SK-N-SH treated with all-trans-retinoic acid at 6 μM for 48 hours (cell line): Measurements from ENCODE around the gene CHST7.
A peak's percentile ranks its signal among the peaks of the same experiment; 100 is the strongest.

Experiments used
- ATAC-seq: fragments of 200-7000 bp; cut with Tn5 transposase; 3 replicates; pipeline ENCODE4 v1.9.1; 2020; ENCODE audit warnings: mild to moderate bottlenecking, moderate library complexity
- ARNTL ChIP-seq: fragments of 450-650 bp; formaldehyde crosslinking; IDR thresholded peaks from 2 replicates; pipeline ENCODE4 v1.5.0; 2020; ENCODE audit warnings: low read depth, mild to moderate bottlenecking, moderate library complexity, borderline replicate concordance
- BACH2 ChIP-seq: fragments of 250-450 bp; sonication (Bioruptor Pico); IDR thresholded peaks from 2 replicates; pipeline ENCODE4 v1.9.0; 2021; ENCODE audit warnings: mild to moderate bottlenecking, borderline replicate concordance
- CSDC2 ChIP-seq: fragments of 250-450 bp; sonication (Bioruptor Pico); IDR thresholded peaks from 2 replicates; pipeline ENCODE4 v1.5.0; 2020; ENCODE audit warnings: mild to moderate bottlenecking, moderate library complexity
- ESRRG ChIP-seq: fragments of 250-450 bp; sonication (Bioruptor Pico); IDR thresholded peaks from 2 replicates; pipeline ENCODE4 v1.6.1; 2021; ENCODE audit warnings: mild to moderate bottlenecking
- GLIS3 ChIP-seq: fragments of 250-450 bp; sonication (Bioruptor Pico); IDR thresholded peaks from 2 replicates; pipeline ENCODE4 v1.5.0; 2020; ENCODE audit warnings: mild to moderate bottlenecking, moderate library complexity
- ISL1 ChIP-seq: fragments of 250-450 bp; sonication (Bioruptor Pico); IDR thresholded peaks from 2 replicates; pipeline ENCODE4 v2.1.2; 2022; ENCODE audit warnings: mild to moderate bottlenecking, moderate library complexity
- OSR1 ChIP-seq: fragments of 250-450 bp; sonication (Bioruptor Pico); IDR thresholded peaks from 2 replicates; pipeline ENCODE4 v1.8.0; 2022; ENCODE audit warnings: moderate library complexity, mild to moderate bottlenecking, inconsistent platforms
- PPARA ChIP-seq: fragments of 250-450 bp; sonication (Bioruptor Pico); IDR thresholded peaks from 2 replicates; pipeline ENCODE4 v1.5.0; 2020; ENCODE audit warnings: mild to moderate bottlenecking, borderline replicate concordance
- TCF4 ChIP-seq: fragments of 250-450 bp; sonication (Bioruptor Pico); IDR thresholded peaks from 2 replicates; pipeline ENCODE4 v1.8.0; 2021; ENCODE audit warnings: mild to moderate bottlenecking, moderate library complexity, borderline replicate concordance
- TOX ChIP-seq: fragments of 250-450 bp; sonication (Bioruptor Pico); IDR thresholded peaks from 2 replicates; pipeline ENCODE4 v1.8.0; 2021; ENCODE audit warnings: mild to moderate bottlenecking, moderate library complexity, borderline replicate concordance
- ZC3H10 ChIP-seq: fragments of 250-450 bp; sonication (Bioruptor Pico); IDR thresholded peaks from 2 replicates; pipeline ENCODE4 v1.5.1; 2021; ENCODE audit warnings: mild to moderate bottlenecking, moderate library complexity
- ZFP3 ChIP-seq: fragments of 250-450 bp; sonication (Bioruptor Pico); IDR thresholded peaks from 2 replicates; pipeline ENCODE4 v1.5.0; 2020; ENCODE audit warnings: mild to moderate bottlenecking, moderate library complexity
- ZFP30 ChIP-seq: fragments of 450-650 bp; formaldehyde crosslinking; IDR thresholded peaks from 2 replicates; pipeline ENCODE4 v1.5.0; 2022; ENCODE audit warnings: mild to moderate bottlenecking, moderate library complexity
- ZNF565 ChIP-seq: fragments of 450-650 bp; formaldehyde crosslinking; conservative IDR thresholded peaks from 2 replicates; pipeline ENCODE4 v1.5.0; 2020; ENCODE audit warnings: low read depth, mild to moderate bottlenecking, moderate library complexity
- ZNF8 ChIP-seq: fragments of 450-650 bp; formaldehyde crosslinking; IDR thresholded peaks from 2 replicates; pipeline ENCODE4 v1.5.0; 2020; ENCODE audit warnings: mild to moderate bottlenecking, moderate library complexity
- TF ChIP-seq, protein P1 (sequence below): fragments of 250-450 bp; sonication (Bioruptor Pico); IDR thresholded peaks from 2 replicates; pipeline ENCODE4 v1.5.0; 2020; ENCODE audit warnings: mild to moderate bottlenecking, moderate library complexity
- TF ChIP-seq, protein P2 (sequence below): fragments of 250-450 bp; sonication (Bioruptor Pico); IDR thresholded peaks from 2 replicates; pipeline ENCODE4 v1.5.1; 2021; ENCODE audit warnings: mild to moderate bottlenecking, moderate library complexity
- TF ChIP-seq, protein P3 (sequence below): fragments of 250-450 bp; sonication (Bioruptor Pico); IDR thresholded peaks from 2 replicates; pipeline ENCODE4 v1.5.1; 2020; ENCODE audit warnings: low read depth, mild to moderate bottlenecking, moderate library complexity
- TF ChIP-seq, protein P4 (sequence below): fragments of 250-450 bp; sonication (Bioruptor Pico); IDR thresholded peaks from 2 replicates; pipeline ENCODE4 v1.8.0; 2020; ENCODE audit warnings: mild to moderate bottlenecking, moderate library complexity, borderline replicate concordance
- TF ChIP-seq, protein P5 (sequence below): fragments of 250-450 bp; sonication (Bioruptor Pico); IDR thresholded peaks from 2 replicates; pipeline ENCODE4 v1.8.0; 2021; ENCODE audit warnings: low read depth, mild to moderate bottlenecking, moderate library complexity, borderline replicate concordance

The CHST7 gene

DNA sequence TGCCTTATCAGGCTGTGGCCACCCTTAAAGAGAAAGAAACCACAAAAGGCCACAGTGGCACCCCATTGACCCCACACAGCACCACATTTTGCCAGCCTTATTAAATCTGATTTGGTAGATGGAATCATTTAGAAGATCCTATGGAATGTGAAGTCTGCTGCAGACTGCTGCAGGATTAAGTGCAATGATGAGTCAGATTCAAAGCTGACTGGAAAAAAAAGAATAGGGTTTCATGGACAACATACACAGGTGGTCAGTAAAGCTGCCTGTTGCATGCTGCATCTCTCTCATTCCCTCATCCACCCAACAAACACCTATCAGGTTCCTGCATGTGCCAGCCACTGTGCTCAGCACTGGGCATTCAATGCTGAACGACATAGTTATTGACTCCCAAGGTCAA is 56.6 kb downstream of the CHST7 start:
- ATAC-seq: peak; percentile 80
- TF ChIP-seq ARNTL (CRISPR knock-in tag) (no peak), GLIS3 (CRISPR knock-in tag) (no peak), ZFP30 (CRISPR knock-in tag) (no peak), ESRRG (CRISPR knock-in tag) (no peak), TCF4 (no peak), ZC3H10 (CRISPR knock-in tag) (no peak)

DNA sequence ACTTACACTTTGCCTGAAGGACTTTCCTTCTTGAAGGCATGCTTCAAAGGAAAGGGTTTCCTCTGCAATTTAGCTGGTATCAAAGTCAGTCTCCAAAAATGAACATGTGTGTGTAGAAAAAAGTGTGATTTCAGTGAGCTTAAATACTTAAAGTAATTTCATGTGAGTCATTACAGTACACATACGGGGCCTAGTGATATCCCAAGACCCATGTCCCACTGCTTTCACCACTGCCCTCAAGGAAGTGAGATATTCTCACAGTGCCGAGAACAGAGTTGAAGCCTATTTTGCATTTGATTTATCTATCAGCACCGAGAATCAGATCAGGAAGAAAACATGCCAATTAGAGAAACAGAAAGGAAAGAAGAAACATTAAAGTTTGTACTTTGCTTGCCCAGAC is 61.0 kb downstream of the CHST7 start:
- ATAC-seq: no peak
- TF ChIP-seq ISL1 (no peak), GLIS3 (CRISPR knock-in tag) (no peak), BACH2 (CRISPR knock-in tag) (no peak), TCF4 (no peak), ESRRG (CRISPR knock-in tag) (no peak), ZFP30 (CRISPR knock-in tag) (no peak), ZNF8 (CRISPR knock-in tag) (no peak), TOX (CRISPR knock-in tag) (no peak), ZFP3 (no peak), ARNTL (CRISPR knock-in tag) (no peak), OSR1 (CRISPR knock-in tag) (no peak), ZNF565 (no peak), PPARA (no peak)
- TF ChIP-seq, protein P1, sequence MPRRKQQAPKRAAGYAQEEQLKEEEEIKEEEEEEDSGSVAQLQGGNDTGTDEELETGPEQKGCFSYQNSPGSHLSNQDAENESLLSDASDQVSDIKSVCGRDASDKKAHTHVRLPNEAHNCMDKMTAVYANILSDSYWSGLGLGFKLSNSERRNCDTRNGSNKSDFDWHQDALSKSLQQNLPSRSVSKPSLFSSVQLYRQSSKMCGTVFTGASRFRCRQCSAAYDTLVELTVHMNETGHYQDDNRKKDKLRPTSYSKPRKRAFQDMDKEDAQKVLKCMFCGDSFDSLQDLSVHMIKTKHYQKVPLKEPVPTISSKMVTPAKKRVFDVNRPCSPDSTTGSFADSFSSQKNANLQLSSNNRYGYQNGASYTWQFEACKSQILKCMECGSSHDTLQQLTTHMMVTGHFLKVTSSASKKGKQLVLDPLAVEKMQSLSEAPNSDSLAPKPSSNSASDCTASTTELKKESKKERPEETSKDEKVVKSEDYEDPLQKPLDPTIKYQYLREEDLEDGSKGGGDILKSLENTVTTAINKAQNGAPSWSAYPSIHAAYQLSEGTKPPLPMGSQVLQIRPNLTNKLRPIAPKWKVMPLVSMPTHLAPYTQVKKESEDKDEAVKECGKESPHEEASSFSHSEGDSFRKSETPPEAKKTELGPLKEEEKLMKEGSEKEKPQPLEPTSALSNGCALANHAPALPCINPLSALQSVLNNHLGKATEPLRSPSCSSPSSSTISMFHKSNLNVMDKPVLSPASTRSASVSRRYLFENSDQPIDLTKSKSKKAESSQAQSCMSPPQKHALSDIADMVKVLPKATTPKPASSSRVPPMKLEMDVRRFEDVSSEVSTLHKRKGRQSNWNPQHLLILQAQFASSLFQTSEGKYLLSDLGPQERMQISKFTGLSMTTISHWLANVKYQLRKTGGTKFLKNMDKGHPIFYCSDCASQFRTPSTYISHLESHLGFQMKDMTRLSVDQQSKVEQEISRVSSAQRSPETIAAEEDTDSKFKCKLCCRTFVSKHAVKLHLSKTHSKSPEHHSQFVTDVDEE (CRISPR knock-in tag): no peak
- TF ChIP-seq, protein P2, sequence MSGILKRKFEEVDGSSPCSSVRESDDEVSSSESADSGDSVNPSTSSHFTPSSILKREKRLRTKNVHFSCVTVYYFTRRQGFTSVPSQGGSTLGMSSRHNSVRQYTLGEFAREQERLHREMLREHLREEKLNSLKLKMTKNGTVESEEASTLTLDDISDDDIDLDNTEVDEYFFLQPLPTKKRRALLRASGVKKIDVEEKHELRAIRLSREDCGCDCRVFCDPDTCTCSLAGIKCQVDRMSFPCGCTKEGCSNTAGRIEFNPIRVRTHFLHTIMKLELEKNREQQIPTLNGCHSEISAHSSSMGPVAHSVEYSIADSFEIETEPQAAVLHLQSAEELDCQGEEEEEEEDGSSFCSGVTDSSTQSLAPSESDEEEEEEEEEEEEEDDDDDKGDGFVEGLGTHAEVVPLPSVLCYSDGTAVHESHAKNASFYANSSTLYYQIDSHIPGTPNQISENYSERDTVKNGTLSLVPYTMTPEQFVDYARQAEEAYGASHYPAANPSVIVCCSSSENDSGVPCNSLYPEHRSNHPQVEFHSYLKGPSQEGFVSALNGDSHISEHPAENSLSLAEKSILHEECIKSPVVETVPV (CRISPR knock-in tag): no peak

DNA sequence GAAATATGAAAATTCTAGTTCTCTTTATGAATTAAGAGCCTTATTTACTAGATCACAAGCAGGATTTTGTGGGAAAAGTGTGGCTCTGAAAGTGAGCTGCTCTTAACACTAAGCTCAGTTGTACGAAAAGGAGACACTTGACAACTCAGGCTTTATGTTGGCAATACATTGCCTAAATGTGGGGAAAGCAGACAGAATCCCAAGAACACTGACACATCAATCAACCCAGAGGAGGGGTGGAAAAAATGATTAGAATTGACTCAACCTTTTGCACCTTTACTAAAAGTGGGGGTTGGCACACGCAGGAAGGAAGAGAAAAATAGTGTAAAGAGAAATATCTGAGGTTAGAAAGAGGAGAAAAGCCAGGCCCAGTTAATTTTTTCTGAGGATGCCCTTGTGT is 61.6 kb downstream of the CHST7 start:
- TF ChIP-seq, protein P3, sequence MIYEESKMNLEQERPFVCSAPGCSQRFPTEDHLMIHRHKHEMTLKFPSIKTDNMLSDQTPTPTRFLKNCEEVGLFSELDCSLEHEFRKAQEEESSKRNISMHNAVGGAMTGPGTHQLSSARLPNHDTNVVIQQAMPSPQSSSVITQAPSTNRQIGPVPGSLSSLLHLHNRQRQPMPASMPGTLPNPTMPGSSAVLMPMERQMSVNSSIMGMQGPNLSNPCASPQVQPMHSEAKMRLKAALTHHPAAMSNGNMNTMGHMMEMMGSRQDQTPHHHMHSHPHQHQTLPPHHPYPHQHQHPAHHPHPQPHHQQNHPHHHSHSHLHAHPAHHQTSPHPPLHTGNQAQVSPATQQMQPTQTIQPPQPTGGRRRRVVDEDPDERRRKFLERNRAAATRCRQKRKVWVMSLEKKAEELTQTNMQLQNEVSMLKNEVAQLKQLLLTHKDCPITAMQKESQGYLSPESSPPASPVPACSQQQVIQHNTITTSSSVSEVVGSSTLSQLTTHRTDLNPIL (CRISPR knock-in tag): no peak
- no peak for TF ChIP-seq TOX (CRISPR knock-in tag)
- TF ChIP-seq ESRRG (CRISPR knock-in tag): no peak
- TF ChIP-seq ARNTL (CRISPR knock-in tag): no peak
- no peak for TF ChIP-seq CSDC2 (CRISPR knock-in tag)
- TF ChIP-seq ZC3H10 (CRISPR knock-in tag): no peak
- TF ChIP-seq, protein P1 (CRISPR knock-in tag): no peak
- TF ChIP-seq PPARA: no peak
- TF ChIP-seq ZNF565: no peak
- TF ChIP-seq OSR1 (CRISPR knock-in tag): no peak
- TF ChIP-seq ZFP3: no peak
- TF ChIP-seq ISL1: no peak
- no peak for TF ChIP-seq BACH2 (CRISPR knock-in tag)
- TF ChIP-seq, protein P4, sequence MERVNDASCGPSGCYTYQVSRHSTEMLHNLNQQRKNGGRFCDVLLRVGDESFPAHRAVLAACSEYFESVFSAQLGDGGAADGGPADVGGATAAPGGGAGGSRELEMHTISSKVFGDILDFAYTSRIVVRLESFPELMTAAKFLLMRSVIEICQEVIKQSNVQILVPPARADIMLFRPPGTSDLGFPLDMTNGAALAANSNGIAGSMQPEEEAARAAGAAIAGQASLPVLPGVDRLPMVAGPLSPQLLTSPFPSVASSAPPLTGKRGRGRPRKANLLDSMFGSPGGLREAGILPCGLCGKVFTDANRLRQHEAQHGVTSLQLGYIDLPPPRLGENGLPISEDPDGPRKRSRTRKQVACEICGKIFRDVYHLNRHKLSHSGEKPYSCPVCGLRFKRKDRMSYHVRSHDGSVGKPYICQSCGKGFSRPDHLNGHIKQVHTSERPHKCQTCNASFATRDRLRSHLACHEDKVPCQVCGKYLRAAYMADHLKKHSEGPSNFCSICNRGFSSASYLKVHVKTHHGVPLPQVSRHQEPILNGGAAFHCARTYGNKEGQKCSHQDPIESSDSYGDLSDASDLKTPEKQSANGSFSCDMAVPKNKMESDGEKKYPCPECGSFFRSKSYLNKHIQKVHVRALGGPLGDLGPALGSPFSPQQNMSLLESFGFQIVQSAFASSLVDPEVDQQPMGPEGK (CRISPR knock-in tag): no peak
- TF ChIP-seq, protein P5, sequence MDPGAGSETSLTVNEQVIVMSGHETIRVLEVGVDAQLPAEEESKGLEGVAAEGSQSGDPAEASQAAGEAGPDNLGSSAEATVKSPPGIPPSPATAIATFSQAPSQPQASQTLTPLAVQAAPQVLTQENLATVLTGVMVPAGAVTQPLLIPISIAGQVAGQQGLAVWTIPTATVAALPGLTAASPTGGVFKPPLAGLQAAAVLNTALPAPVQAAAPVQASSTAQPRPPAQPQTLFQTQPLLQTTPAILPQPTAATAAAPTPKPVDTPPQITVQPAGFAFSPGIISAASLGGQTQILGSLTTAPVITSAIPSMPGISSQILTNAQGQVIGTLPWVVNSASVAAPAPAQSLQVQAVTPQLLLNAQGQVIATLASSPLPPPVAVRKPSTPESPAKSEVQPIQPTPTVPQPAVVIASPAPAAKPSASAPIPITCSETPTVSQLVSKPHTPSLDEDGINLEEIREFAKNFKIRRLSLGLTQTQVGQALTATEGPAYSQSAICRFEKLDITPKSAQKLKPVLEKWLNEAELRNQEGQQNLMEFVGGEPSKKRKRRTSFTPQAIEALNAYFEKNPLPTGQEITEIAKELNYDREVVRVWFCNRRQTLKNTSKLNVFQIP (CRISPR knock-in tag): no peak
- no peak for ATAC-seq
